HEK293 (cell line): ENCODE data around the gene CHST8.
A peak's percentile ranks its signal among the peaks of the same experiment; 100 is the strongest.

Experiments
- ATF2 ChIP-seq: fragments of 450-650 bp; formaldehyde crosslinking; IDR thresholded peaks from 2 replicates; pipeline ENCODE4 v1.5.1; 2016; ENCODE audit warnings: missing biosample characterization, missing genetic modification characterization, low read depth
- EGR2 ChIP-seq: fragments of 450-650 bp; formaldehyde crosslinking; IDR thresholded peaks from 2 replicates; pipeline ENCODE4 v1.5.1; 2016; ENCODE audit warnings: low read depth, missing biosample characterization, missing genetic modification characterization
- KLF16 ChIP-seq: fragments of 450-650 bp; formaldehyde crosslinking; IDR thresholded peaks from 2 replicates; pipeline ENCODE4 v1.5.1; 2017; ENCODE audit warnings: missing biosample characterization, missing genetic modification characterization
- KLF17 ChIP-seq: fragments of 450-650 bp; formaldehyde crosslinking; IDR thresholded peaks from 2 replicates; pipeline ENCODE4 v1.5.1; 2016; ENCODE audit warnings: missing biosample characterization, missing genetic modification characterization
- PBX3 ChIP-seq: sonication (generic); formaldehyde crosslinking; IDR thresholded peaks from 2 replicates; pipeline ENCODE4 v1.8.1; 2022; ENCODE audit warnings: mild to moderate bottlenecking, moderate library complexity, missing genetic modification reagents
- REPIN1 ChIP-seq: fragments of 450-650 bp; formaldehyde crosslinking; IDR thresholded peaks from 2 replicates; pipeline ENCODE4 v1.5.1; 2017; ENCODE audit warnings: missing biosample characterization, missing genetic modification characterization, low read depth
- TRIM28 ChIP-seq: IDR thresholded peaks from 2 replicates; pipeline ENCODE4 v1.6.1; 2011; ENCODE audit warnings: low read length, control low read depth, borderline replicate concordance
- WT1 ChIP-seq: fragments of 450-650 bp; formaldehyde crosslinking; IDR thresholded peaks from 2 replicates; pipeline ENCODE4 v1.5.1; 2016; ENCODE audit warnings: missing biosample characterization, missing genetic modification characterization
- ZBTB7A ChIP-seq: fragments of 450-650 bp; formaldehyde crosslinking; IDR thresholded peaks from 2 replicates; pipeline ENCODE4 v1.5.1; 2016; ENCODE audit warnings: low read depth, missing biosample characterization, missing genetic modification characterization
- ZFP3 ChIP-seq: fragments of 450-650 bp; formaldehyde crosslinking; IDR thresholded peaks from 2 replicates; pipeline ENCODE4 v1.5.1; 2016; ENCODE audit warnings: low read depth, missing biosample characterization, missing genetic modification characterization
- ZFP41 ChIP-seq: fragments of 450-650 bp; formaldehyde crosslinking; IDR thresholded peaks from 2 replicates; pipeline ENCODE4 v1.5.1; 2016; ENCODE audit warnings: missing biosample characterization, missing genetic modification characterization, borderline replicate concordance
- ZFP69B ChIP-seq: fragments of 450-650 bp; formaldehyde crosslinking; IDR thresholded peaks from 2 replicates; pipeline ENCODE4 v1.5.1; 2016; ENCODE audit warnings: missing biosample characterization, missing genetic modification characterization
- ZNF146 ChIP-seq: fragments of 450-650 bp; formaldehyde crosslinking; IDR thresholded peaks from 2 replicates; pipeline ENCODE4 v1.5.1; 2016; ENCODE audit warnings: missing biosample characterization, missing genetic modification characterization
- ZNF155 ChIP-seq: fragments of 450-650 bp; formaldehyde crosslinking; IDR thresholded peaks from 2 replicates; pipeline ENCODE4 v1.5.1; 2016; ENCODE audit warnings: missing biosample characterization, missing genetic modification characterization
- ZNF175 ChIP-seq: fragments of 450-650 bp; formaldehyde crosslinking; IDR thresholded peaks from 2 replicates; pipeline ENCODE4 v1.5.1; 2016; ENCODE audit warnings: missing biosample characterization, missing genetic modification characterization
- ZNF184 ChIP-seq: fragments of 450-650 bp; IDR thresholded peaks from 2 replicates; pipeline ENCODE4 v1.5.1; 2018; ENCODE audit warnings: missing biosample characterization, mild to moderate bottlenecking, missing genetic modification characterization
- ZNF214 ChIP-seq: fragments of 450-650 bp; formaldehyde crosslinking; IDR thresholded peaks from 2 replicates; pipeline ENCODE4 v1.5.1; 2017; ENCODE audit warnings: missing biosample characterization, mild to moderate bottlenecking, missing genetic modification characterization, borderline replicate concordance
- ZNF221 ChIP-seq: fragments of 450-650 bp; formaldehyde crosslinking; IDR thresholded peaks from 2 replicates; pipeline ENCODE4 v1.5.1; 2017; ENCODE audit warnings: missing biosample characterization, missing genetic modification characterization, borderline replicate concordance
- ZNF341 ChIP-seq: fragments of 450-650 bp; formaldehyde crosslinking; IDR thresholded peaks from 2 replicates; pipeline ENCODE4; 2016; ENCODE audit warnings: low read depth, missing biosample characterization, missing genetic modification characterization
- ZNF473 ChIP-seq: fragments of 450-650 bp; formaldehyde crosslinking; IDR thresholded peaks from 2 replicates; pipeline ENCODE4 v1.5.1; 2017; ENCODE audit warnings: missing biosample characterization, missing genetic modification characterization
- ZNF488 ChIP-seq: fragments of 450-650 bp; formaldehyde crosslinking; IDR thresholded peaks from 2 replicates; pipeline ENCODE4 v1.5.1; 2016; ENCODE audit warnings: missing biosample characterization, missing genetic modification characterization
- ZNF544 ChIP-seq: fragments of 450-650 bp; formaldehyde crosslinking; IDR thresholded peaks from 2 replicates; pipeline ENCODE4 v1.5.0; 2017; ENCODE audit warnings: missing biosample characterization, missing genetic modification characterization
- ZNF664 ChIP-seq: fragments of 450-650 bp; formaldehyde crosslinking; IDR thresholded peaks from 2 replicates; pipeline ENCODE4 v1.5.1; 2016; ENCODE audit warnings: missing biosample characterization, missing genetic modification characterization
- ZNF707 ChIP-seq: fragments of 450-650 bp; formaldehyde crosslinking; IDR thresholded peaks from 2 replicates; pipeline ENCODE4 v1.5.1; 2016; ENCODE audit warnings: missing biosample characterization, missing genetic modification characterization
- ZNF785 ChIP-seq: fragments of 450-650 bp; formaldehyde crosslinking; IDR thresholded peaks from 2 replicates; pipeline ENCODE4 v1.5.1; 2016; ENCODE audit warnings: missing biosample characterization, missing genetic modification characterization
- ZSCAN16 ChIP-seq: fragments of 450-650 bp; formaldehyde crosslinking; IDR thresholded peaks from 2 replicates; pipeline ENCODE4 v1.5.1; 2016; ENCODE audit warnings: missing biosample characterization, missing genetic modification characterization
- TF ChIP-seq, protein P1 (sequence below): fragments of 450-650 bp; formaldehyde crosslinking; IDR thresholded peaks from 2 replicates; pipeline ENCODE4 v1.5.1; 2016; ENCODE audit warnings: missing biosample characterization, missing genetic modification characterization
- TF ChIP-seq, protein P2 (sequence below): fragments of 450-650 bp; formaldehyde crosslinking; IDR thresholded peaks from 2 replicates; pipeline ENCODE4 v1.5.1; 2016; ENCODE audit warnings: missing biosample characterization, missing genetic modification characterization
- TF ChIP-seq, protein P3 (sequence below): fragments of 450-650 bp; IDR thresholded peaks from 2 replicates; pipeline ENCODE4 v1.5.1; 2018; ENCODE audit warnings: missing biosample characterization, missing genetic modification characterization

CHST8 gene

DNA sequence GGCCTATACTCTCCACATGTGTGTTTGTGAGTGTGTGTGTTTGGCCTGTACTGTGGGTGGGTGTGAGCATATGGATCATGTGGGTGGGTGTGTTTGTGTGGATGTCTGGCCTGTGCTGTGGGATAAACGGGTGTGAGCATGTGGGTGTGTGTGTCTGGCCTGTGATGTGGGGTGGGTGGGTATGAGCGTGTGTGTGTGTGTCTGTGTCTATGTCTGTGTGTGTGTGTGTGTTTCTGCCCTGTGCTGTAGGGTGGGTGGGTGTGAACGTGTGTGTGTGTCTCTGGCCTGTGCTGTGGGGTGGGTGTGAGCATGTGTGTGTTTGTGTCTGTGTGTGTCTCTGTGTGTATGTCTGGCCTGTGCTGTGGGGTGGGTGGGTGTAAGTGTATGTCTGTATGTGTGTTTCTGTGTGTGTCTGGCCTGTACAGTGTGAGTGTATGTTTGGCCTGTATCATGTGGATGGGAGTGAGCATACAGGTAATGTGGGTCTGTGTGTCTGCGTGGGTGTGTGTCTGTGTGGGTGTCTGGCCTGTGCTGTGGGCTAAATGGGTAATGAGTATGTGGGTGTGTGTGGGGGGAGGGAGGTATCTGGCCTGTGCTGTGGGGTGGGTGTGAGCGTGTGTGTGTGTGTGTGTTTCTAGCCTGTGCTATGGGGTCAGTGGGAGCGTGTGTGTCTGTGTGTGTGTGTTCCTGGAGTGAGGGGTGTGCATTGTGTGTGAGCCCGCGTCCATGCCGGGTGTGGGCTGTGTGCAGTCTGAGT lies 154.2 kb downstream of the CHST8 start (continued):
- 0 out of 2 replicates have a peak, but pooled peaks have one; percentile 9 for TF ChIP-seq ZNF146 (tag by site-specific recombination)
- no peak for TF ChIP-seq ZNF707 (tag by site-specific recombination)
- TF ChIP-seq PBX3 (CRISPR knock-in tag) = no peak
- no peak for TF ChIP-seq WT1
- TF ChIP-seq ZFP41 (tag by site-specific recombination) = no peak
- TF ChIP-seq ZNF785 (tag by site-specific recombination) = peak; percentile 24; the same call in 1 of the 2 replicates
- TF ChIP-seq ZNF664 = no peak
- no peak for TF ChIP-seq ZNF214
- TF ChIP-seq ZNF473 (tag by site-specific recombination) = peak; percentile 11; the same call in 1 of the 2 replicates
- TF ChIP-seq ZNF488 (tag by site-specific recombination) = no peak
- TF ChIP-seq, protein P1, sequence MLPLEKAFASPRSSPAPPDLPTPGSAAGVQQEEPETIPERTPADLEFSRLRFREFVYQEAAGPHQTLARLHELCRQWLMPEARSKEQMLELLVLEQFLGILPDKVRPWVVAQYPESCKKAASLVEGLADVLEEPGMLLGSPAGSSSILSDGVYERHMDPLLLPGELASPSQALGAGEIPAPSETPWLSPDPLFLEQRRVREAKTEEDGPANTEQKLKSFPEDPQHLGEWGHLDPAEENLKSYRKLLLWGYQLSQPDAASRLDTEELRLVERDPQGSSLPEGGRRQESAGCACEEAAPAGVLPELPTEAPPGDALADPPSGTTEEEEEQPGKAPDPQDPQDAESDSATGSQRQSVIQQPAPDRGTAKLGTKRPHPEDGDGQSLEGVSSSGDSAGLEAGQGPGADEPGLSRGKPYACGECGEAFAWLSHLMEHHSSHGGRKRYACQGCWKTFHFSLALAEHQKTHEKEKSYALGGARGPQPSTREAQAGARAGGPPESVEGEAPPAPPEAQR (tag by site-specific recombination) = no peak
- peak; percentile 19; the same call in 1 of the 2 replicates for TF ChIP-seq KLF16 (tag by site-specific recombination)
- peak; percentile 42; the same call in 1 of the 2 replicates for TF ChIP-seq ZBTB7A (tag by site-specific recombination)
- TF ChIP-seq ATF2 (tag by site-specific recombination) = no peak
- TF ChIP-seq ZNF175 = peak; percentile 61; the same call in 1 of the 2 replicates
- TF ChIP-seq ZFP69B (tag by site-specific recombination) = no peak
- peak; percentile 60; the same call in 1 of the 2 replicates for TF ChIP-seq ZNF544 (tag by site-specific recombination)
- no peak for TF ChIP-seq ZNF184 (tag by site-specific recombination)
- no peak for TF ChIP-seq REPIN1 (tag by site-specific recombination)
- no peak for TF ChIP-seq ZFP3
- no peak for TF ChIP-seq ZNF341 (tag by site-specific recombination)
- TF ChIP-seq, protein P2, sequence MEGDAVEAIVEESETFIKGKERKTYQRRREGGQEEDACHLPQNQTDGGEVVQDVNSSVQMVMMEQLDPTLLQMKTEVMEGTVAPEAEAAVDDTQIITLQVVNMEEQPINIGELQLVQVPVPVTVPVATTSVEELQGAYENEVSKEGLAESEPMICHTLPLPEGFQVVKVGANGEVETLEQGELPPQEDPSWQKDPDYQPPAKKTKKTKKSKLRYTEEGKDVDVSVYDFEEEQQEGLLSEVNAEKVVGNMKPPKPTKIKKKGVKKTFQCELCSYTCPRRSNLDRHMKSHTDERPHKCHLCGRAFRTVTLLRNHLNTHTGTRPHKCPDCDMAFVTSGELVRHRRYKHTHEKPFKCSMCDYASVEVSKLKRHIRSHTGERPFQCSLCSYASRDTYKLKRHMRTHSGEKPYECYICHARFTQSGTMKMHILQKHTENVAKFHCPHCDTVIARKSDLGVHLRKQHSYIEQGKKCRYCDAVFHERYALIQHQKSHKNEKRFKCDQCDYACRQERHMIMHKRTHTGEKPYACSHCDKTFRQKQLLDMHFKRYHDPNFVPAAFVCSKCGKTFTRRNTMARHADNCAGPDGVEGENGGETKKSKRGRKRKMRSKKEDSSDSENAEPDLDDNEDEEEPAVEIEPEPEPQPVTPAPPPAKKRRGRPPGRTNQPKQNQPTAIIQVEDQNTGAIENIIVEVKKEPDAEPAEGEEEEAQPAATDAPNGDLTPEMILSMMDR (tag by site-specific recombination) = no peak
- TF ChIP-seq ZSCAN16 = no peak
- peak; percentile 100 for TF ChIP-seq EGR2
- TF ChIP-seq, protein P3, sequence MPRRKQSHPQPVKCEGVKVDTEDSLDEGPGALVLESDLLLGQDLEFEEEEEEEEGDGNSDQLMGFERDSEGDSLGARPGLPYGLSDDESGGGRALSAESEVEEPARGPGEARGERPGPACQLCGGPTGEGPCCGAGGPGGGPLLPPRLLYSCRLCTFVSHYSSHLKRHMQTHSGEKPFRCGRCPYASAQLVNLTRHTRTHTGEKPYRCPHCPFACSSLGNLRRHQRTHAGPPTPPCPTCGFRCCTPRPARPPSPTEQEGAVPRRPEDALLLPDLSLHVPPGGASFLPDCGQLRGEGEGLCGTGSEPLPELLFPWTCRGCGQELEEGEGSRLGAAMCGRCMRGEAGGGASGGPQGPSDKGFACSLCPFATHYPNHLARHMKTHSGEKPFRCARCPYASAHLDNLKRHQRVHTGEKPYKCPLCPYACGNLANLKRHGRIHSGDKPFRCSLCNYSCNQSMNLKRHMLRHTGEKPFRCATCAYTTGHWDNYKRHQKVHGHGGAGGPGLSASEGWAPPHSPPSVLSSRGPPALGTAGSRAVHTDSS (tag by site-specific recombination) = no peak
- no peak for TF ChIP-seq ZNF221
- TF ChIP-seq TRIM28 = no peak
- TF ChIP-seq ZNF155 (tag by site-specific recombination) = 0 out of 2 replicates have a peak, but pooled peaks have one; percentile 20
- no peak for TF ChIP-seq KLF17 (tag by site-specific recombination)
